IPS-20b (cell line): Measurements from ENCODE around the gene DRC1.

Experiments
- H3K27ac ChIP-seq: one replicate; pipeline ENCODE4 v1.5.1; 2013; ENCODE audit warnings: low read length
- H3K27me3 ChIP-seq: 2 replicates; pipeline ENCODE4 v1.6.1; 2013; ENCODE audit warnings: mild to moderate bottlenecking, low read length, inconsistent platforms; ENCODE audit not compliant: insufficient read depth
- H3K36me3 ChIP-seq: 2 replicates; pipeline ENCODE4 v1.6.1; 2013; ENCODE audit warnings: low read depth, mild to moderate bottlenecking, inconsistent platforms, low read length, moderate library complexity; ENCODE audit not compliant: insufficient read depth
- H3K4me1 ChIP-seq: 2 replicates; pipeline ENCODE4 v1.6.1; 2013; ENCODE audit warnings: mild to moderate bottlenecking, control low read depth, inconsistent platforms, low read length, moderate library complexity; ENCODE audit not compliant: insufficient read depth
- H3K4me3 ChIP-seq: 2 replicates; pipeline ENCODE4 v1.5.1; 2013; ENCODE audit warnings: mild to moderate bottlenecking, low read length, inconsistent platforms
- H3K9ac ChIP-seq: 2 replicates; pipeline ENCODE4 v1.6.1; 2013; ENCODE audit warnings: low read depth, mild to moderate bottlenecking, inconsistent platforms, low read length, moderate library complexity
- H3K9me3 ChIP-seq: 2 replicates; pipeline ENCODE4 v1.6.1; 2013; ENCODE audit warnings: mild to moderate bottlenecking, low read depth, low read length, inconsistent platforms; ENCODE audit not compliant: insufficient read depth

The DRC1 gene

GRCh38 chr2:26483516-26483915 lies 81.8 kb downstream of the DRC1 start:
- Histone ChIP-seq H3K36me3 (no peaks in the 10 kb centered on the region), H3K9me3 (no peaks in the 10 kb centered on the region), H3K9ac (no peak overlapping the region), H3K4me3 (no peak overlapping the region), H3K27me3 (no peaks in the 10 kb centered on the region), H3K4me1 (no peaks in the 10 kb centered on the region), H3K27ac (no peak overlapping the region)

DNA sequence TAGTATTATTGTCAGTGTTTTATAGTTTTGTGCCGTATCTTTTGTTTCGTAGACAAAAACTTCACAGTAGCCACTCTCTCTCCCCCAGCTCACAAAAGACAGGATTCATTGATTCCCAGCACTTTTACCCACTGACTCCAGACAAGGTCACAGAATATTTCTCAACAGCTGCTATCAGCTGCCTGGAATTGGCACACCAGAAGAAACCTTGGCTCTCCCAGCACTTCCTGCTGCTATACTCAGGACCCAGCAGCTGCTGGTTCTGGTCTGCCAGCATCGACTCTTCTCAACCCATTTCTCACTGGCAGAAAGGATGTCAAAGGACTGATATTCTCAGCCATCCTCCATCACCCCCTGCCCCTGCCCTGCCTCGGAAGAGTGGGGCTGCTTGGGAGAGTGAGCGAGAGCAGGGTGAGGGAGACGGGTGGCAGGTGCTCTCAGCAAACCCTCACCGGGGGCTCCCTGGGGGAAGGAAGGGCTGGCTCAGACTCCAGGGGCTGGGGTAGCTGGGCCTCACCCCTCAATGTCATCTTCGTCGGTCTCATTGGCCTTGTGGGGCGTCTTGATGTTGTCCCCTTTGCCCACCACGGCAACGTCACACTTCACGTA lies 82.3 kb downstream of the DRC1 start:
- Histone ChIP-seq H3K36me3 (no peaks in the 10 kb centered on the region), H3K9me3 (no peaks in the 10 kb centered on the region), H3K9ac (no peak overlapping the region), H3K4me1 (no peaks in the 10 kb centered on the region), H3K27me3 (no peaks in the 10 kb centered on the region), H3K4me3 (no peak overlapping the region), H3K27ac (no peak overlapping the region)

DNA sequence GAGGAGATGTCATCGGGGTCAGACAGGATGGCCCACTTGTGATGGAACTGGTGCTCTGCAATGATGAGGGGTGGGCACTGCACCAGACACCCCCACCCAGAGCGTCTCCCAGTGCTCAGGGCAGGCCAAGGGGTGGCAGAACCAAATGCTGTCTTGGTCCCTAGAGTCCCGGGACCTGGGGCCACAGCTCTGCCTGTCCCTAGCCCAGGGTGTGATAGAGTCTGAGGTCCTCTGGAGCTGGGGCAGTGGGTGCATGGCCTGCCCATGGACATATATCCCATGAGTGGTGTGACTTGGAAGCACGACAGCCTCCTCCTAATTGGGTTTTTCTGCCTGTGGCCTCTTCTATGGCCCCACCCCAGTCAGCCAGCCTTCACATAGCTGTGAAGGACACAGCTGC lies 82.9 kb downstream of the DRC1 start:
- Histone ChIP-seq H3K4me3 (no peak overlapping the region), H3K27ac (no peak overlapping the region), H3K27me3 (no peaks in the 10 kb centered on the region), H3K4me1 (no peaks in the 10 kb centered on the region), H3K9ac (no peak overlapping the region), H3K9me3 (no peaks in the 10 kb centered on the region), H3K36me3 (no peaks in the 10 kb centered on the region)

GRCh38 chr2:26485099-26485498 lies 83.4 kb downstream of the DRC1 start:
- H3K4me1 ChIP-seq: no peaks in the 10 kb centered on the region
- no peaks in the 10 kb centered on the region for H3K36me3 ChIP-seq
- H3K27me3 ChIP-seq: no peaks in the 10 kb centered on the region
- H3K4me3 ChIP-seq: no peak overlapping the region
- H3K9ac ChIP-seq: no peak overlapping the region
- no peaks in the 10 kb centered on the region for H3K9me3 ChIP-seq
- H3K27ac ChIP-seq: no peak overlapping the region

DNA sequence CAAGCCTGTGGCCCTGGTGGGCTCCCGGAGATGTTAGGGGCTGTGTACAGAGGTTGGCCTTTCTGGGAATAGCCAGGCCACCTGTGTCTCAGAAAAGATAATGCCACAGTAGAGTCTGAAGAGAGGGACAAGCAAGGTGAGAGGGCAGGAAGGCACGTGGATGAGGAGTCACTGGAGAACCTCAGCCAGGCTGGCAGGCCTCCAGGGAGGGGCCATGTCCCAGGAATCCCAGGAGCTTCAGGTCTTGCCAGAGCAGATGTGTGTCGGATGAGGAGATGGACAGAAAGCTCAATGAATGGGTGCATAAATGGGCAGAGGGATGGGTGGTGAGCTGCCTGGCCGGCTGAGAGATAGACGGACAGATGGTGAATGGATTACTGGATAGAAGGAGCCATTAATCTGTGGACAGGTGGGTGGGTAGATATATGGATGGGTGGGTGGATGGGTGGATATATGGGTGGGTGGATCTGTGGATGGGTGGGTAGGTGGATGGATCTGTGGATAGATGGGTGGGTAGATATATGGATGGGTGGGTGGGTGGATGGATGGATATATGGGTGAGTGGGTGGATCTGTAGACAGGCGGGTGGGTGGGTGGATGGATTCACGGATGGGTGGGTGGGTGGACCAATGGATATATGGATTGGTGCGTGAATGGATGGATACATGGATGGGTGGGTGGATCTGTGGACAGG lies 84.2 kb downstream of the DRC1 start:
- Histone ChIP-seq H3K36me3 (no peaks in the 10 kb centered on the region), H3K4me1 (no peaks in the 10 kb centered on the region), H3K9ac (no peak overlapping the region), H3K27ac (no peak overlapping the region), H3K4me3 (no peak overlapping the region), H3K27me3 (no peaks in the 10 kb centered on the region), H3K9me3 (no peaks in the 10 kb centered on the region)

- Histone ChIP-seq H3K27me3 (no peaks in the 10 kb centered on the region), H3K9me3 (no peaks in the 10 kb centered on the region), H3K4me1 (no peaks in the 10 kb centered on the region), H3K9ac (no peak overlapping the region), H3K4me3 (no peak overlapping the region), H3K27ac (no peak overlapping the region), H3K36me3 (no peaks in the 10 kb centered on the region)
Observed at GRCh38 chr2:26486789-26487188, 85.1 kb downstream of the DRC1 start.

- H3K4me3 ChIP-seq: no peak overlapping the region
- no peaks in the 10 kb centered on the region for H3K36me3 ChIP-seq
- H3K9me3 ChIP-seq: no peaks in the 10 kb centered on the region
- H3K27me3 ChIP-seq: no peaks in the 10 kb centered on the region
- H3K27ac ChIP-seq: no peak overlapping the region
- H3K4me1 ChIP-seq: no peaks in the 10 kb centered on the region
- H3K9ac ChIP-seq: no peak overlapping the region
Observed at GRCh38 chr2:26487192-26487591, 85.5 kb downstream of the DRC1 start.

DNA sequence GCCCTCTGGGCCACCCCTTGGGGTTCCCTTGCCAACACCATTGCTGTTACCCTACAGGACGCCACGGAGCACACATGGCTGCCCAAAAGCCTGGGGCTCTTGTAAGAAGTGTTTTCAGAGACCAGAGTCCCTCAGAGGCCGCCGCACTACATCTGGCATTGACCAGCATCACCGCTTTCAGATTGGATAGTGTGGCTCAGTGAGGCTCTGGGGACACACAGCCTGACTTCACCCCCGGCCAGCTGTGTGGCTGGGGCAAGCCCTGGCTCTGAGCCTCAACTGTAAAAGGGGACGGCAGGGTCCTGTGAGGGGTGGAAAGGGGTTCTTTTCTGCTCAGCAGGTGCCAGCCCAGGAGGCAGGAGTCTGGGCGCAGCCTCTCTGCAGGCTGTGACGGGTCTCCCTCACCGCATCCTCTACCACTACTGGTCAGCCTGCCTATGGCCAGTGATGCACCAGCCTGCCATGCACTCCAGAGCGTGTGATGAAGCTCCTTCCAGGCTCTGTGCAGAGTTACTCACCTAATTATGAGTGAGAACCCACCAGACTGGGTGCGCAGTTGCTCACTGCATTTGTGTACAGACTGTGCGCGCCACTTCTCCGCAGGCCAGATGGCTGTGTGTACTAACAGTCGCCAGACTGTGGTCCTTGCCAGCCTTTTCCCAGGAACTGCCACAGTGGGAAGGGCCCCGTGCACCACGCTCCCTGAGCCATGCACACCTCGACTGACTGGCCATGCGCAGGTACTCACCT lies 86.9 kb downstream of the DRC1 start:
- Histone ChIP-seq H3K27me3 (no peaks in the 10 kb centered on the region), H3K9ac (no peak overlapping the region), H3K36me3 (no peaks in the 10 kb centered on the region), H3K4me3 (no peak overlapping the region), H3K9me3 (no peaks in the 10 kb centered on the region), H3K4me1 (no peaks in the 10 kb centered on the region), H3K27ac (no peak overlapping the region)

GRCh38 chr2:26489213-26489850 lies 87.6 kb downstream of the DRC1 start:
- Histone ChIP-seq H3K27ac (no peak overlapping the region), H3K4me3 (no peak overlapping the region), H3K9me3 (no peaks in the 10 kb centered on the region), H3K36me3 (no peaks in the 10 kb centered on the region), H3K9ac (no peak overlapping the region), H3K27me3 (no peaks in the 10 kb centered on the region), H3K4me1 (no peaks in the 10 kb centered on the region)

DNA sequence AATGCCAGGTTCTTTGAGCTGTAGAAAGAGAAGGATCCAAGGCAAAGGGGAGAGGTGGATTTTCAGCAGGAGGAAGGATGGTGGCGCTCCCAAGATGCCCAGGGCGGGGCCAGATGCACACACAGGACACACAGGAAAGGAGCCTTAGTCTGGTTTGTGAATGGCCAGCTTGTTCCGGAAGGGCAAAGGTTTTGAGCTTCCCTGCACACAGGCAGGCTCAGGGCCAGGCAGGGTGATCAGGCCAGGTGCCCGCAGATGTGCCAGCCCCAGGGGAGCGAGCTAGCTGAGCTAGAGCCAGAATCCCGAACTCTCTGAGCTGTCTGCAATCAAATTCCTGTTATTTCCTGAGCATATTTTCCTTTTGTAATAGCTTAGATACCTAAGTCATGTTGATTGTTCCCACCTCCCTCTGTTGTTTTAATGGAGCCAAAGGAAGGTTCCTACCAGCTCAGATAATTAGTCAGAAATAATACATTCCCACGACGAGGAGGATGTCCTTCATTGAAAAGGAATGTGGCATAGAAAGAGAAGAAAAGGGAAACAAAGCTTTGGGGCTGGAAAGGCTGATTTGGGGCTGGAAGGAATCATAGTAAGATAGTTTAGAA lies 89.9 kb downstream of the DRC1 start:
- Histone ChIP-seq H3K4me3 (no peak overlapping the region), H3K27ac (no peak overlapping the region), H3K4me1 (peaks cover 5% of the 10 kb centered on the region; the same call in 1 of the 2 replicates), H3K9me3 (no peaks in the 10 kb centered on the region), H3K27me3 (no peaks in the 10 kb centered on the region), H3K36me3 (no peaks in the 10 kb centered on the region), H3K9ac (no peak overlapping the region)

- no peaks in the 10 kb centered on the region for H3K9me3 ChIP-seq
- H3K9ac ChIP-seq: no peak overlapping the region
- H3K27ac ChIP-seq: no peak overlapping the region
- H3K36me3 ChIP-seq: no peaks in the 10 kb centered on the region
- H3K4me3 ChIP-seq: no peak overlapping the region
- no peaks in the 10 kb centered on the region for H3K27me3 ChIP-seq
- peaks cover 9% of the 10 kb centered on the region for H3K4me1 ChIP-seq
Observed at GRCh38 chr2:26492749-26493515, 91.2 kb downstream of the DRC1 start.
